H9 (cell line): ENCODE data around the gene MINDY4B. TPM values are rescaled to one million over a fixed set of nuclear protein-coding genes. Genes with fewer than 3 reads are reported as not detected.

Experiments used
- DNase-seq: peaks from one replicate; pipeline ENCODE4 v3.0.0-alpha.2; 2017
- H2AFZ ChIP-seq: one replicate; pipeline ENCODE4 v1.6.1; 2013; ENCODE audit warnings: mild to moderate bottlenecking, low read length, control low read depth, moderate library complexity
- H2AK5ac ChIP-seq: 2 replicates; pipeline ENCODE4 v1.6.1; 2013; ENCODE audit warnings: low read length, control low read depth, mixed read lengths; ENCODE audit not compliant: insufficient read length
- H2BK120ac ChIP-seq: one replicate; pipeline ENCODE4 v1.6.1; 2013; ENCODE audit warnings: low read depth, mild to moderate bottlenecking, low read length, control low read depth, inconsistent platforms; ENCODE audit not compliant: poor library complexity, severe bottlenecking
- H2BK12ac ChIP-seq: 2 replicates; pipeline ENCODE4 v1.6.1; 2013; ENCODE audit warnings: low read length, control low read depth, mixed read lengths, low read depth; ENCODE audit not compliant: insufficient read length
- H2BK15ac ChIP-seq: 2 replicates; pipeline ENCODE4 v1.6.1; 2013; ENCODE audit warnings: low read depth, low read length, control low read depth
- H2BK20ac ChIP-seq: one replicate; pipeline ENCODE4 v1.6.1; 2013; ENCODE audit warnings: low read depth, mild to moderate bottlenecking, low read length, control low read depth, inconsistent platforms; ENCODE audit not compliant: poor library complexity, severe bottlenecking
- H2BK5ac ChIP-seq: 2 replicates; pipeline ENCODE4 v1.6.1; 2013; ENCODE audit warnings: low read length, control low read depth, mixed read lengths; ENCODE audit not compliant: insufficient read length
- H3K14ac ChIP-seq: 2 replicates; pipeline ENCODE4 v1.6.1; 2013; ENCODE audit warnings: low read length, control low read depth; ENCODE audit not compliant: insufficient read depth
- H3K18ac ChIP-seq: 2 replicates; pipeline ENCODE4 v1.6.1; 2013; ENCODE audit warnings: low read depth, mild to moderate bottlenecking, mixed read lengths, low read length, control low read depth; ENCODE audit not compliant: insufficient read length
- H3K23ac ChIP-seq: 2 replicates; pipeline ENCODE4 v1.6.1; 2013; ENCODE audit warnings: low read length, control low read depth, mixed read lengths, low read depth; ENCODE audit not compliant: insufficient read length
- H3K23me2 ChIP-seq: 2 replicates; pipeline ENCODE4 v1.6.1; 2013; ENCODE audit warnings: low read depth, mild to moderate bottlenecking, mixed read lengths, low read length, control low read depth; ENCODE audit not compliant: insufficient read length, poor library complexity, severe bottlenecking
- H3K27ac ChIP-seq: 2 replicates; pipeline ENCODE4 v1.5.1; 2013; ENCODE audit warnings: low read length, control low read depth, mixed read lengths, low read depth; ENCODE audit not compliant: insufficient read length
- H3K27me3 ChIP-seq: 2 replicates; pipeline ENCODE4 v1.6.1; 2013; ENCODE audit warnings: low read length, control low read depth, inconsistent platforms; ENCODE audit not compliant: insufficient read depth
- H3K4ac ChIP-seq: 2 replicates; pipeline ENCODE4 v1.6.1; 2013; ENCODE audit warnings: low read depth, mild to moderate bottlenecking, control low read depth, inconsistent platforms, low read length, moderate library complexity
- H3K4me1 ChIP-seq: 2 replicates; pipeline ENCODE4 v1.6.1; 2013; ENCODE audit warnings: low read length, control low read depth, inconsistent platforms; ENCODE audit not compliant: insufficient read depth
- H3K4me2 ChIP-seq: 2 replicates; pipeline ENCODE4 v1.6.1; 2013; ENCODE audit warnings: low read length, control low read depth, mixed read lengths; ENCODE audit not compliant: insufficient read length, insufficient read depth
- H3K56ac ChIP-seq: 2 replicates; pipeline ENCODE4 v1.6.1; 2013; ENCODE audit warnings: low read depth, mild to moderate bottlenecking, mixed read lengths, low read length, control low read depth; ENCODE audit not compliant: insufficient read length
- H3K79me1 ChIP-seq: 2 replicates; pipeline ENCODE4 v1.6.1; 2013; ENCODE audit warnings: low read depth, mild to moderate bottlenecking, moderate library complexity, low read length, control low read depth, inconsistent platforms; ENCODE audit not compliant: insufficient read depth, poor library complexity, severe bottlenecking
- H3K79me2 ChIP-seq: 2 replicates; pipeline ENCODE4 v1.6.1; 2013; ENCODE audit warnings: low read length, control low read depth, inconsistent platforms; ENCODE audit not compliant: insufficient read depth
- H3K9ac ChIP-seq: 2 replicates; pipeline ENCODE4 v1.6.1; 2013; ENCODE audit warnings: low read length, control low read depth, mixed read lengths; ENCODE audit not compliant: insufficient read length; ENCODE audit errors: extremely low read depth
- H3K9me3 ChIP-seq: one replicate; pipeline ENCODE4 v1.6.1; 2013; ENCODE audit warnings: low read depth, low read length, inconsistent platforms; ENCODE audit not compliant: control insufficient read depth
- H3T11ph ChIP-seq: one replicate; pipeline ENCODE4 v1.6.1; 2013; ENCODE audit warnings: mild to moderate bottlenecking, low read length, control low read depth, inconsistent platforms
- H4K20me1 ChIP-seq: one replicate; pipeline ENCODE4 v1.6.1; 2013; ENCODE audit not compliant: control insufficient read depth, insufficient read length, insufficient read depth
- H4K5ac ChIP-seq: 2 replicates; pipeline ENCODE4 v1.6.1; 2013; ENCODE audit warnings: low read depth, mild to moderate bottlenecking, mixed read lengths, low read length, control low read depth; ENCODE audit not compliant: insufficient read length
- H4K8ac ChIP-seq: replicated peaks from 2 replicates; pipeline ENCODE4 v1.6.1; 2013; ENCODE audit warnings: low read length, control low read depth, mixed read lengths, low read depth; ENCODE audit not compliant: insufficient read length
- H4K91ac ChIP-seq: 2 replicates; pipeline ENCODE4 v1.6.1; 2013; ENCODE audit warnings: low read depth, mild to moderate bottlenecking, moderate library complexity, mixed read lengths, low read length, control low read depth; ENCODE audit not compliant: insufficient read length
- H3K27ac Mint-ChIP-seq, 3 experiments: 2 replicates in 2 of 3; 3 replicates in 1 of 3; pipeline ENCODE4 v1.8.0; 2020 to 2021; ENCODE audit warnings: mixed read lengths in 3 of 3, mild to moderate bottlenecking in 1 of 3, moderate library complexity in 1 of 3
- H3K27me3 Mint-ChIP-seq: 2 replicates; pipeline ENCODE4 v1.8.0; 2021; ENCODE audit warnings: low read depth, mild to moderate bottlenecking, moderate library complexity, mixed read lengths
- H3K36me3 Mint-ChIP-seq, 3 experiments: 2 replicates in 2 of 3; 3 replicates in 1 of 3; pipeline ENCODE4 v1.8.0; 2020 to 2021; ENCODE audit warnings: low read depth in 3 of 3, mixed read lengths in 3 of 3; ENCODE audit not compliant: insufficient read depth in 1 of 3
- H3K4me1 Mint-ChIP-seq, 2 experiments: 2 replicates each; pipeline ENCODE4 v1.8.0; 2020; ENCODE audit warnings: mixed read lengths in 2 of 2
- H3K4me3 Mint-ChIP-seq, 2 experiments: 2 replicates in 1 of 2; 3 replicates in 1 of 2; pipeline ENCODE4 v1.8.0; 2020 to 2021; ENCODE audit warnings: mild to moderate bottlenecking in 2 of 2, mixed read lengths in 2 of 2, moderate library complexity in 1 of 2
- H3K9me3 Mint-ChIP-seq, 2 experiments: 2 replicates in 1 of 2; 3 replicates in 1 of 2; pipeline ENCODE4 v1.8.0; 2020; ENCODE audit warnings: mild to moderate bottlenecking in 2 of 2, mixed read lengths in 2 of 2, moderate library complexity in 1 of 2
- CTCF ChIP-seq: fragments of 200-600 bp; sonication (generic); conservative IDR thresholded peaks from 3 replicates; pipeline ENCODE4 v1.8.0; 2021; ENCODE audit warnings: antibody characterized with exemption, mild to moderate bottlenecking
- WGBS: extraction: QIAGEN DNeasy Blood & Tissue Kit; methylation state at CpG from one replicate; pipeline ENCODE4 v1.1.7; 2013; ENCODE audit warnings: missing lambda C conversion rate, low lambda C conversion rate, mixed read lengths; ENCODE audit not compliant: insufficient read length; ENCODE audit errors: extremely low coverage; 5-methylcytosine and 5-hydroxymethylcytosine counted together
- total RNA-seq: library from RNA; stranded (reverse); gene quantifications from 2 replicates; pipeline ENCODE4 v1.2.1, GENCODE V29; 2021

Gene MINDY4B
- total RNA-seq, 1 experiment from 2014 or later = not detected

- TF ChIP-seq CTCF = no peak
- no peaks in the 10 kb centered on the region for H3K23me2 ChIP-seq
- Mint-ChIP-seq H3K27me3 (peaks cover 50% of the 10 kb centered on the region), H3K4me3 (no peak overlapping the region), H3K27ac (no peak overlapping the region), H3K36me3 (no peaks in the 10 kb centered on the region; a peak in 1 of 7 replicates), H3K4me1 (peaks cover 29 to 41% of the 10 kb centered on the region in 2 experiments), H3K9me3 (peaks cover 0 to 6% of the 10 kb centered on the region in 2 experiments)
- H3T11ph ChIP-seq = no peak overlapping the region
- peaks cover 14% of the 10 kb centered on the region; the same call in 1 of the 2 replicates for H3K27me3 ChIP-seq
- DNase-seq = no peak
- H3K9ac ChIP-seq = no peak overlapping the region
- H4K8ac ChIP-seq = no peak overlapping the region
- no peak overlapping the region for H3K23ac ChIP-seq
- no peak overlapping the region for H3K4ac ChIP-seq
- no peaks in the 10 kb centered on the region for H3K79me1 ChIP-seq
- peaks cover 7% of the 10 kb centered on the region; the same call in 1 of the 2 replicates for H3K4me1 ChIP-seq
- no peak overlapping the region for H4K5ac ChIP-seq
- no peak overlapping the region for H3K14ac ChIP-seq
- no peak overlapping the region for H3K4me2 ChIP-seq
- no peak overlapping the region for H2AFZ ChIP-seq
- H2BK5ac ChIP-seq = no peak overlapping the region
- WGBS = no CpG with 5 or more reads among the region's 2 CpGs
- no peaks in the 10 kb centered on the region for H4K20me1 ChIP-seq
- H3K18ac ChIP-seq = no peak overlapping the region
- no peaks in the 10 kb centered on the region for H3K9me3 ChIP-seq
- no peak overlapping the region for H4K91ac ChIP-seq
- H3K27ac ChIP-seq = no peak overlapping the region
- no peak overlapping the region for H2BK12ac ChIP-seq
- H3K79me2 ChIP-seq = no peaks in the 10 kb centered on the region
- H2AK5ac ChIP-seq = no peak overlapping the region
- H2BK20ac ChIP-seq = no peak overlapping the region
- no peak overlapping the region for H2BK15ac ChIP-seq
- no peak overlapping the region for H3K56ac ChIP-seq
- no peak overlapping the region for H2BK120ac ChIP-seq
Observed at GRCh38 chr3:150843241-150843640, 62.0 kb downstream of the MINDY4B start.
